SK-N-SH (cell line): ENCODE results near the gene AQP1. TPM values are rescaled to one million over a fixed set of nuclear protein-coding genes. Genes with fewer than 3 reads are reported as not detected.
A peak's percentile ranks its signal among the peaks of the same experiment; 100 is the strongest.

Experiments used
- CTCF ChIA-PET: fragments of 300-600, 350-600 bp; formaldehyde crosslinking; extraction: SDS; loops from one replicate; lab custom pipeline; 2021; lab: Yijun Ruan, JAX
- POLR2A ChIA-PET: fragments of 350-600 bp; sonication (Branson Sonifier 250); formaldehyde crosslinking; extraction: SDS; loops from one replicate; lab custom pipeline; 2020; ENCODE audit warnings: antibody characterized with exemption, inconsistent platforms; lab: Yijun Ruan, JAX
- DNase-seq: peaks from one replicate; pipeline ENCODE4 v3.0.0; 2012
- H2AFZ ChIP-seq: fragments of 200-600 bp; sonication (generic); 2 replicates; pipeline ENCODE4 v1.8.1; 2016; ENCODE audit warnings: antibody characterized with exemption, mild to moderate bottlenecking, low read depth
- H3F3A ChIP-seq: fragments of 200-600 bp; sonication (generic); replicated peaks from 2 replicates; pipeline ENCODE3; 2016; ENCODE audit warnings: antibody characterized with exemption, mild to moderate bottlenecking; ENCODE audit not compliant: insufficient read depth
- H3K27ac ChIP-seq, 2 experiments: fragments of 200-500 bp in 1 of 2; fragments of 200-600 bp in 1 of 2; sonication (Bioruptor generic) in 1 of 2; sonication (generic), shearing (Covaris generic) in 1 of 2; 2 replicates each; pipeline versions ENCODE4 v1.5.1 to v1.6.1; 2014 to 2016; ENCODE audit warnings: low read depth in 2 of 2, inconsistent platforms in 1 of 2, low read length in 1 of 2, mild to moderate bottlenecking in 1 of 2, mixed read lengths in 1 of 2
- H3K27me3 ChIP-seq: fragments of 200-600 bp; sonication (generic), shearing (Covaris generic); 2 replicates; pipeline ENCODE4 v1.6.1; 2016; ENCODE audit warnings: mixed run types; ENCODE audit not compliant: insufficient read depth
- H3K36me3 ChIP-seq, 2 experiments: fragments of 200-500 bp in 1 of 2; fragments of 200-600 bp in 1 of 2; sonication (Bioruptor generic) in 1 of 2; sonication (generic) in 1 of 2; replicated peaks in 1 of 2; 2 replicates each; pipeline versions ENCODE3 to v1.5.1; 2014 to 2016; ENCODE audit warnings: low read length in 1 of 2, mild to moderate bottlenecking in 1 of 2; ENCODE audit not compliant: insufficient read depth in 2 of 2, control insufficient read depth in 1 of 2
- H3K4me1 ChIP-seq, 2 experiments: fragments of 200-500 bp in 1 of 2; fragments of 200-600 bp in 1 of 2; sonication (Bioruptor generic) in 1 of 2; sonication (generic), shearing (Covaris generic) in 1 of 2; 2 replicates each; pipeline versions ENCODE4 v1.5.1 to v1.6.1; 2014 to 2016; ENCODE audit warnings: low read depth in 1 of 2, low read length in 1 of 2, mixed run types in 1 of 2; ENCODE audit not compliant: insufficient read depth in 2 of 2, control insufficient read depth in 1 of 2
- H3K4me2 ChIP-seq: fragments of 200-600 bp; sonication (generic), shearing (Covaris generic); 2 replicates; pipeline ENCODE4 v1.6.1; 2017; ENCODE audit warnings: mixed run types
- H3K4me3 ChIP-seq, 2 experiments: fragments of 200-500 bp in 1 of 2; fragments of 200-600 bp in 1 of 2; sonication (Bioruptor generic) in 1 of 2; sonication (generic), shearing (Covaris generic) in 1 of 2; 2 replicates each; pipeline versions ENCODE4 v1.5.1 to v1.8.1; 2014 to 2016; ENCODE audit warnings: low read depth in 2 of 2, inconsistent platforms in 1 of 2, low read length in 1 of 2, mild to moderate bottlenecking in 1 of 2, mixed read lengths in 1 of 2, moderate library complexity in 1 of 2
- H3K79me2 ChIP-seq: fragments of 200-600 bp; sonication (generic); 2 replicates; pipeline ENCODE4 v1.8.1; 2017; ENCODE audit warnings: mild to moderate bottlenecking; ENCODE audit not compliant: insufficient read depth
- H3K9ac ChIP-seq: fragments of 200-600 bp; sonication (generic); 2 replicates; pipeline ENCODE4 v1.6.1; 2017; ENCODE audit warnings: mixed run types
- H3K9me2 ChIP-seq: fragments of 200-600 bp; sonication (generic); 2 replicates; pipeline ENCODE4 v1.6.1; 2017; ENCODE audit warnings: mixed run types
- H3K9me3 ChIP-seq: fragments of 200-600 bp; sonication (generic); 2 replicates; pipeline ENCODE4 v1.6.1; 2017; ENCODE audit warnings: mixed run types, mild to moderate bottlenecking, moderate library complexity
- H4K20me1 ChIP-seq: fragments of 200-600 bp; sonication (generic); 2 replicates; pipeline ENCODE4 v1.6.1; 2017; ENCODE audit warnings: mild to moderate bottlenecking, mixed run types; ENCODE audit not compliant: insufficient read depth
- CHD2 ChIP-seq: fragments of 150-350 bp; IDR thresholded peaks from 2 replicates; pipeline ENCODE4 v1.6.1; 2018; ENCODE audit warnings: low read length; ENCODE audit not compliant: partially characterized antibody
- ELF1 ChIP-seq: IDR thresholded peaks from 2 replicates; pipeline ENCODE4 v1.4.0; 2012
- FOXJ3 ChIP-seq: sonication (generic); formaldehyde crosslinking; IDR thresholded peaks from 2 replicates; pipeline ENCODE4 v1.5.1; 2020; ENCODE audit warnings: mild to moderate bottlenecking, missing genetic modification reagents
- FOXM1 ChIP-seq: IDR thresholded peaks from 2 replicates; pipeline ENCODE4 v1.4.0; 2012; ENCODE audit warnings: low read depth, mild to moderate bottlenecking
- MEF2A ChIP-seq: IDR thresholded peaks from 2 replicates; pipeline ENCODE4 v1.4.0; 2012; ENCODE audit warnings: low read depth, borderline replicate concordance
- RAD21 ChIP-seq: IDR thresholded peaks from 2 replicates; pipeline ENCODE4 v1.6.1; 2012; ENCODE audit warnings: mild to moderate bottlenecking, low read length
- WGBS: methylation state at CpG from one replicate; pipeline ENCODE4 v1.1.6; 2017; ENCODE audit warnings: low lambda C conversion rate; 5-methylcytosine and 5-hydroxymethylcytosine counted together
- polyA plus RNA-seq, 3 experiments: library from polyadenylated mRNA; depleted of rRNA; stranded (reverse); fragments of >200 nt; gene quantifications; 2 replicates each; pipeline ENCODE4 v1.2.3, GENCODE V29; 2012
- TF ChIP-seq, protein P1 (sequence below): IDR thresholded peaks from 2 replicates; pipeline ENCODE4 v1.4.0; 2012; ENCODE audit warnings: low read depth, borderline replicate concordance
- TF ChIP-seq, protein P2 (sequence below): fragments of 200-600 bp; sonication (generic); IDR thresholded peaks from 2 replicates; pipeline ENCODE4 v1.6.1; 2017; ENCODE audit warnings: antibody characterized with exemption, mild to moderate bottlenecking, moderate library complexity

Gene AQP1
- polyA plus RNA-seq, 1 of the 3 experiments (the other 2 are of a cell fraction) = 1.7 TPM

DNA sequence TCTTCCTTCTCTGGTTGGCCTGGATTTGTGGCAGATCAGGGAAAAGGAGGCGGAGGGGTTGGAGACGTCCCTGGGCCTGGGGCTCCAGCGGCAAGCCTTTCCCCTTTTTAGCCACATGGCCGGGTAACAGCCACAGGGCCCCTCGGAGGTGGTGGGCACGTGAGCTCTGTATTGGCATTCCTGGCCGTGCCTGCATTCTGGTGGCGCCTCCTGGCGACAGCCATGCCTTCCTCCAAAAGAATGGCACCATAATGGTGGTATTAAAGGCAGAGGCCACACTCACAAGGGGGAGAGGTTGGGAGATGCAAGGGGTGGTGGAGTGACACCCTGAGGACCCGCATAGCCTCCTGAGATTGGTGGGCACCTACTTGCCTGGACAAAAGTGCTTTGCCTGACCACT lies 3.0 kb upstream of the AQP1 start:
- H3K4me3 ChIP-seq = no peak overlapping the region
- no peaks in the 10 kb centered on the region for H3K9me2 ChIP-seq
- H3K36me3 ChIP-seq = no peaks in the 10 kb centered on the region
- H3K4me2 ChIP-seq = no peak overlapping the region
- H2AFZ ChIP-seq = no peak overlapping the region
- no peak overlapping the region for H3K9ac ChIP-seq
- H3K9me3 ChIP-seq = no peaks in the 10 kb centered on the region
- H3K4me1 ChIP-seq = peaks cover 18 to 73% of the 10 kb centered on the region in 2 experiments; a peak in 3 of 4 replicates
- no peaks in the 10 kb centered on the region for H3K27me3 ChIP-seq
- H4K20me1 ChIP-seq = no peaks in the 10 kb centered on the region
- peaks cover 4% of the 10 kb centered on the region for H3F3A ChIP-seq
- H3K27ac ChIP-seq = no peak overlapping the region
- no peaks in the 10 kb centered on the region for H3K79me2 ChIP-seq
- TF ChIP-seq RAD21 (peak; percentile 21; the same call in 1 of the 2 replicates), MEF2A (no peak)
- no peak for DNase-seq
- CTCF ChIA-PET = interaction anchor here (0.6 to 10.9 kb wide), 6 partner anchors 24 to 107 kb away, joined by 3 to 84 read pairs (median 3); no protein-coding TSS in a partner anchor
- 96% methylated on average over 4 of the region's 10 CpGs for WGBS
- POLR2A ChIA-PET = no interaction called here

DNA sequence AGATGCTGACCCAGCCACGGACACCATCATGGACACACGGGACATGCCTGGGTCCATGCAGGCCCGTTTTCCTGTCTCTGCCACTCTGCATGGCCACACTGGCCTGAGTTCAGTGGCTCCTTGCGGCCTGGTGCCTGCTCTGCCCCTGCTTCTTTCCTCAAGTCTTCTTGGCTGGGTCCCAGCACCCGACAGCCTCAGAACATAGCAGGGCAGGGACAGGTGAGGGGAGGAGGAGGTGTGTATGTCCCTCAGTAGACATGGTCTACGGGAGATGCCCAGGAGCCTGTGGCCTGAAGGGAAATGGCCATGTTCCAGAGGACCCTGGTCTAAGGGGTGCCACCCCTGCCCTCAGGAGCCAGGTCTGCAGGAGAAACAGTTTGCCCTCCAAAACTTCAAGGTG lies 2.2 kb upstream of the AQP1 start:
- TF ChIP-seq CHD2 (no peak), RAD21 (no peak), MEF2A (no peak), FOXM1 (no peak), ELF1 (no peak), FOXJ3 (CRISPR knock-in tag) (no peak)
- TF ChIP-seq, protein P1, sequence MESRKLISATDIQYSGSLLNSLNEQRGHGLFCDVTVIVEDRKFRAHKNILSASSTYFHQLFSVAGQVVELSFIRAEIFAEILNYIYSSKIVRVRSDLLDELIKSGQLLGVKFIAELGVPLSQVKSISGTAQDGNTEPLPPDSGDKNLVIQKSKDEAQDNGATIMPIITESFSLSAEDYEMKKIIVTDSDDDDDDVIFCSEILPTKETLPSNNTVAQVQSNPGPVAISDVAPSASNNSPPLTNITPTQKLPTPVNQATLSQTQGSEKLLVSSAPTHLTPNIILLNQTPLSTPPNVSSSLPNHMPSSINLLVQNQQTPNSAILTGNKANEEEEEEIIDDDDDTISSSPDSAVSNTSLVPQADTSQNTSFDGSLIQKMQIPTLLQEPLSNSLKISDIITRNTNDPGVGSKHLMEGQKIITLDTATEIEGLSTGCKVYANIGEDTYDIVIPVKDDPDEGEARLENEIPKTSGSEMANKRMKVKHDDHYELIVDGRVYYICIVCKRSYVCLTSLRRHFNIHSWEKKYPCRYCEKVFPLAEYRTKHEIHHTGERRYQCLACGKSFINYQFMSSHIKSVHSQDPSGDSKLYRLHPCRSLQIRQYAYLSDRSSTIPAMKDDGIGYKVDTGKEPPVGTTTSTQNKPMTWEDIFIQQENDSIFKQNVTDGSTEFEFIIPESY = no peak
- TF ChIP-seq, protein P2, sequence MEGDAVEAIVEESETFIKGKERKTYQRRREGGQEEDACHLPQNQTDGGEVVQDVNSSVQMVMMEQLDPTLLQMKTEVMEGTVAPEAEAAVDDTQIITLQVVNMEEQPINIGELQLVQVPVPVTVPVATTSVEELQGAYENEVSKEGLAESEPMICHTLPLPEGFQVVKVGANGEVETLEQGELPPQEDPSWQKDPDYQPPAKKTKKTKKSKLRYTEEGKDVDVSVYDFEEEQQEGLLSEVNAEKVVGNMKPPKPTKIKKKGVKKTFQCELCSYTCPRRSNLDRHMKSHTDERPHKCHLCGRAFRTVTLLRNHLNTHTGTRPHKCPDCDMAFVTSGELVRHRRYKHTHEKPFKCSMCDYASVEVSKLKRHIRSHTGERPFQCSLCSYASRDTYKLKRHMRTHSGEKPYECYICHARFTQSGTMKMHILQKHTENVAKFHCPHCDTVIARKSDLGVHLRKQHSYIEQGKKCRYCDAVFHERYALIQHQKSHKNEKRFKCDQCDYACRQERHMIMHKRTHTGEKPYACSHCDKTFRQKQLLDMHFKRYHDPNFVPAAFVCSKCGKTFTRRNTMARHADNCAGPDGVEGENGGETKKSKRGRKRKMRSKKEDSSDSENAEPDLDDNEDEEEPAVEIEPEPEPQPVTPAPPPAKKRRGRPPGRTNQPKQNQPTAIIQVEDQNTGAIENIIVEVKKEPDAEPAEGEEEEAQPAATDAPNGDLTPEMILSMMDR = no peak
- Histone ChIP-seq H3K27me3 (no peaks in the 10 kb centered on the region), H3K36me3 (no peaks in the 10 kb centered on the region), H3K4me2 (no peak overlapping the region), H3K27ac (no peak overlapping the region; a peak in 1 of 4 replicates), H3K9me3 (no peaks in the 10 kb centered on the region), H4K20me1 (no peaks in the 10 kb centered on the region), H3K4me3 (no peak overlapping the region), H2AFZ (no peak overlapping the region), H3K9me2 (no peaks in the 10 kb centered on the region), H3F3A (peaks cover 4% of the 10 kb centered on the region), H3K79me2 (no peaks in the 10 kb centered on the region), H3K9ac (no peak overlapping the region), H3K4me1 (peaks cover 21 to 78% of the 10 kb centered on the region in 2 experiments; a peak in 3 of 4 replicates)
- POLR2A ChIA-PET = interaction anchor here (0.6 to 1.5 kb wide), 2 partner anchors 10 to 64 kb away, joined by 3 read pairs; no protein-coding TSS in a partner anchor
- 86% methylated on average over 6 of the region's 6 CpGs for WGBS
- CTCF ChIA-PET = interaction anchor here (1.0 to 10.9 kb wide), 6 partner anchors 13 to 213 kb away, joined by 3 to 84 read pairs (median 4); no protein-coding TSS in a partner anchor
- no peak for DNase-seq
